H1 (cell line): ENCODE results near the gene SH3GL2. TPM values are rescaled to one million over a fixed set of nuclear protein-coding genes. Genes with fewer than 3 reads are reported as not detected.

Experiments used
- CTCF ChIA-PET: fragments of 300-600 bp; sonication (Branson Sonifier 250); formaldehyde crosslinking; loops from one replicate; lab custom pipeline; 2021; ENCODE audit not compliant: partially characterized antibody; lab: Charles Lee
- POLR2A ChIA-PET: fragments of 300-600 bp; sonication (Branson Sonifier 250); formaldehyde crosslinking; loops from one replicate; lab custom pipeline; 2021; ENCODE audit warnings: inconsistent platforms; ENCODE audit not compliant: partially characterized antibody; lab: Charles Lee
- DNase-seq, 2 experiments: peaks; one replicate each; pipeline versions ENCODE4 v3.0.0 to v3.0.0-alpha.2; 2010 to 2022; ENCODE audit warnings: low spot score in 2 of 2, low read depth in 1 of 2, mixed read lengths in 1 of 2
- FAIRE-seq: peaks from 2 replicates; lab custom pipeline; 2011; peaks lifted over from hg19 to GRCh38; lab: Jason Lieb, UNC
- H2AFZ ChIP-seq: 2 replicates; pipeline ENCODE4 v1.8.1; 2012; ENCODE audit warnings: low read length, inconsistent platforms
- H2AK5ac ChIP-seq: 2 replicates; pipeline ENCODE4 v1.6.1; 2013; ENCODE audit warnings: low read depth, low read length
- H2BK120ac ChIP-seq: replicated peaks from 2 replicates; pipeline ENCODE3; 2013; ENCODE audit warnings: low read depth, low read length, inconsistent platforms
- H2BK12ac ChIP-seq: 2 replicates; pipeline ENCODE4 v1.6.1; 2013; ENCODE audit warnings: low read depth, low read length
- H2BK15ac ChIP-seq: 2 replicates; pipeline ENCODE4 v1.6.1; 2013; ENCODE audit warnings: low read length
- H2BK20ac ChIP-seq: 2 replicates; pipeline ENCODE4 v1.6.1; 2013; ENCODE audit warnings: low read length
- H2BK5ac ChIP-seq: 2 replicates; pipeline ENCODE4 v1.6.1; 2013; ENCODE audit warnings: low read depth, low read length
- H3K14ac ChIP-seq: 2 replicates; pipeline ENCODE4 v1.6.1; 2013; ENCODE audit warnings: inconsistent platforms; ENCODE audit not compliant: insufficient read length
- H3K18ac ChIP-seq: 2 replicates; pipeline ENCODE4 v1.6.1; 2013; ENCODE audit warnings: low read length; ENCODE audit errors: extremely low read depth
- H3K23ac ChIP-seq: 2 replicates; pipeline ENCODE4 v1.6.1; 2013; ENCODE audit warnings: inconsistent platforms; ENCODE audit not compliant: insufficient read length
- H3K23me2 ChIP-seq: 2 replicates; pipeline ENCODE4 v1.6.1; 2013; ENCODE audit warnings: low read depth, low read length
- H3K27ac ChIP-seq: 2 replicates; pipeline ENCODE4 v1.6.1; 2011; ENCODE audit warnings: low read depth, low read length, inconsistent platforms
- H3K27me3 ChIP-seq, 4 experiments: replicated peaks in 1 of 4; 1 replicate in 1 of 4; 2 replicates in 3 of 4; pipeline versions ENCODE4 v1.6.1 to v1.8.1; 2011 to 2013; ENCODE audit warnings: low read length in 3 of 4, mild to moderate bottlenecking in 3 of 4, inconsistent platforms in 2 of 4, mixed read lengths in 2 of 4, moderate library complexity in 1 of 4; ENCODE audit not compliant: control insufficient read depth in 3 of 4, insufficient read depth in 3 of 4; ENCODE audit errors: extremely low read depth in 1 of 4
- H3K36me3 ChIP-seq, 4 experiments: 2 replicates each; pipeline versions ENCODE4 v1.6.1 to v1.8.1; 2011 to 2013; ENCODE audit warnings: mild to moderate bottlenecking in 4 of 4, low read length in 3 of 4, moderate library complexity in 2 of 4, control low read depth in 1 of 4, inconsistent platforms in 1 of 4; ENCODE audit not compliant: insufficient read depth in 4 of 4, control insufficient read depth in 2 of 4
- H3K4ac ChIP-seq: replicated peaks from 2 replicates; pipeline ENCODE3; 2013; ENCODE audit warnings: low read length, low read depth, mixed read lengths, inconsistent platforms; ENCODE audit not compliant: insufficient read length
- H3K4me1 ChIP-seq, 4 experiments: replicated peaks in 1 of 4; 1 replicate in 1 of 4; 2 replicates in 3 of 4; pipeline versions ENCODE4 v1.6.1 to v1.8.1; 2011 to 2013; ENCODE audit warnings: low read length in 3 of 4, inconsistent platforms in 2 of 4, mixed read lengths in 1 of 4; ENCODE audit not compliant: insufficient read depth in 4 of 4, control insufficient read depth in 3 of 4
- H3K4me2 ChIP-seq, 2 experiments: 2 replicates each; pipeline versions ENCODE4 v1.6.1 to v1.8.1; 2011 to 2013; ENCODE audit warnings: low read depth in 2 of 2, low read length in 2 of 2, control low read depth in 1 of 2, inconsistent platforms in 1 of 2, mild to moderate bottlenecking in 1 of 2; ENCODE audit not compliant: insufficient read depth in 1 of 2
- H3K4me3 ChIP-seq, 4 experiments: fragments of 200-600, 300-600 bp in 1 of 4; sonication (generic), shearing (Covaris generic), sonication (Bioruptor Twin) in 1 of 4; 2 replicates each; pipeline versions ENCODE4 v1.5.1 to v1.8.1; 2011 to 2016; ENCODE audit warnings: low read length in 4 of 4, low read depth in 3 of 4, control low read depth in 2 of 4, inconsistent platforms in 2 of 4, mild to moderate bottlenecking in 2 of 4, mixed read lengths in 1 of 4, moderate library complexity in 1 of 4; ENCODE audit not compliant: insufficient read depth in 2 of 4; ENCODE audit errors: extremely low read depth in 1 of 4
- H3K56ac ChIP-seq: replicated peaks from 2 replicates; pipeline ENCODE3; 2013; ENCODE audit warnings: low read depth, mild to moderate bottlenecking, mixed read lengths, low read length, inconsistent platforms; ENCODE audit not compliant: insufficient read length
- H3K79me1 ChIP-seq: 2 replicates; pipeline ENCODE4 v1.6.1; 2013; ENCODE audit warnings: low read depth, low read length, control low read depth
- H3K79me2 ChIP-seq, 2 experiments: 2 replicates each; pipeline versions ENCODE4 v1.6.1 to v1.8.1; 2012 to 2013; ENCODE audit warnings: low read length in 2 of 2, mild to moderate bottlenecking in 2 of 2, inconsistent platforms in 1 of 2; ENCODE audit not compliant: insufficient read depth in 2 of 2, control insufficient read depth in 1 of 2
- H3K9ac ChIP-seq, 4 experiments: replicated peaks in 1 of 4; 1 replicate in 1 of 4; 2 replicates in 3 of 4; pipeline versions ENCODE4 v1.6.1 to v1.8.1; 2011 to 2013; ENCODE audit warnings: low read depth in 3 of 4, low read length in 3 of 4, control low read depth in 2 of 4, mild to moderate bottlenecking in 2 of 4, moderate library complexity in 2 of 4, inconsistent platforms in 1 of 4; ENCODE audit errors: extremely low read depth in 1 of 4
- H3K9me3 ChIP-seq, 2 experiments: 2 replicates each; pipeline versions ENCODE4 v1.6.1 to v1.8.1; 2012 to 2013; ENCODE audit warnings: mild to moderate bottlenecking in 2 of 2, moderate library complexity in 2 of 2, control low read depth in 1 of 2, inconsistent platforms in 1 of 2, low read depth in 1 of 2, low read length in 1 of 2, mixed read lengths in 1 of 2; ENCODE audit not compliant: insufficient read depth in 2 of 2
- H4K20me1 ChIP-seq, 2 experiments: replicated peaks in 1 of 2; 2 replicates each; pipeline versions ENCODE3 to v1.8.1; 2011 to 2013; ENCODE audit warnings: inconsistent platforms in 2 of 2, low read length in 2 of 2, mild to moderate bottlenecking in 1 of 2; ENCODE audit not compliant: insufficient read depth in 2 of 2, control insufficient read depth in 1 of 2
- H4K5ac ChIP-seq: 2 replicates; pipeline ENCODE4 v1.6.1; 2013; ENCODE audit warnings: low read length, low read depth, mixed read lengths, inconsistent platforms; ENCODE audit not compliant: insufficient read length
- H4K8ac ChIP-seq: 2 replicates; pipeline ENCODE4 v1.8.0; 2013; ENCODE audit warnings: mild to moderate bottlenecking, moderate library complexity, low read length, inconsistent platforms; ENCODE audit not compliant: insufficient read depth; ENCODE audit errors: extremely low read depth
- H4K91ac ChIP-seq: replicated peaks from 2 replicates; pipeline ENCODE3; 2013; ENCODE audit warnings: low read length, mixed read lengths, inconsistent platforms; ENCODE audit not compliant: insufficient read length
- CTCF ChIP-seq, 3 experiments: IDR thresholded peaks; 1 replicate in 2 of 3; 2 replicates in 1 of 3; pipeline versions ENCODE4 v1.5.1 to v1.6.1; 2011; ENCODE audit warnings: low read length in 3 of 3, mild to moderate bottlenecking in 3 of 3, inconsistent platforms in 2 of 3, low read depth in 1 of 3, moderate library complexity in 1 of 3; ENCODE audit not compliant: insufficient read depth in 1 of 3; ENCODE audit errors: control extremely low read depth in 1 of 3
- JUN ChIP-seq: IDR thresholded peaks from 2 replicates; pipeline ENCODE4 v1.6.1; 2011; ENCODE audit warnings: low read depth, mild to moderate bottlenecking, improper control_type of control experiment, low read length
- WGBS, 2 experiments: shearing (Covaris generic) in 1 of 2; methylation state at CpG; one replicate each; pipeline versions ENCODE4 v1.1.6 to v1.1.7; 2013 to 2015; ENCODE audit warnings: low lambda C conversion rate in 2 of 2, mixed read lengths in 2 of 2, inconsistent platforms in 1 of 2, low coverage in 1 of 2, missing lambda C conversion rate in 1 of 2; ENCODE audit not compliant: insufficient replicate concordance in 2 of 2, insufficient coverage in 1 of 2, insufficient read length in 1 of 2; ENCODE audit errors: extremely low coverage in 1 of 2, missing lambda C conversion rate in 1 of 2; 5-methylcytosine and 5-hydroxymethylcytosine counted together
- polyA plus RNA-seq, 7 experiments: library from polyadenylated mRNA; depleted of rRNA in 3 of 7; stranded (reverse) in 5 of 7; unstranded in 2 of 7; fragments of >200 nt in 5 of 7; fragments of 200-250 nt in 2 of 7; gene quantifications; 1 replicate in 5 of 7; 2 replicates in 1 of 7; 4 replicates in 1 of 7; pipeline versions ENCODE4 v1.2.1 to v1.2.3, GENCODE V29; 2011 to 2013; ENCODE audit warnings: missing spikeins in 2 of 7, mixed read lengths in 2 of 7
- total RNA-seq: library from RNA; stranded (reverse); fragmentation: NEBNext Ultra II Directional; extraction: Animal tissue kit (Norgen Biotek cat#: 25700); gene quantifications from 2 replicates; pipeline ENCODE4 v1.2.1, GENCODE V29; 2021

The SH3GL2 gene
- total and polyA plus RNA-seq, 2 of the 8 experiments (the other 6 are each of a cell fraction or from before 2014, with no cell fraction given) = 4.7 to 5.3 TPM

- Histone ChIP-seq H3K4me2 (no peak overlapping the region), H2AK5ac (no peak overlapping the region), H4K5ac (no peak overlapping the region), H3K18ac (no peak overlapping the region), H3K79me1 (no peaks in the 10 kb centered on the region), H4K8ac (no peak overlapping the region), H3K4me3 (no peak overlapping the region), H2BK15ac (no peak overlapping the region), H3K4ac (no peak overlapping the region), H3K36me3 (no peaks in the 10 kb centered on the region), H2BK5ac (no peak overlapping the region), H3K79me2 (no peaks in the 10 kb centered on the region), H3K4me1 (peaks cover 0 to 2% (median 0%) of the 10 kb centered on the region in 4 experiments; a peak in 2 of 7 replicates), H3K27me3 (no peaks in the 10 kb centered on the region), H3K23ac (no peak overlapping the region), H3K23me2 (no peaks in the 10 kb centered on the region), H3K9ac (no peak overlapping the region), H3K9me3 (no peaks in the 10 kb centered on the region), H4K20me1 (no peaks in the 10 kb centered on the region), H2BK120ac (no peak overlapping the region), H3K56ac (no peak overlapping the region), H2AFZ (no peak overlapping the region), H2BK20ac (no peak overlapping the region), H3K27ac (no peak overlapping the region), H2BK12ac (no peak overlapping the region), H3K14ac (no peak overlapping the region), H4K91ac (no peak overlapping the region)
- POLR2A ChIA-PET = no interaction called here
- FAIRE-seq (no peak), DNase-seq (no peak)
- TF ChIP-seq CTCF (IDR thresholded peaks at IDR 0.05; ENCODE audit: control extremely low read depth in 1 of 3, insufficient read depth in 1 of 3, low read depth in 1 of 3, low read length in 3 of 3) = peak in 1 of 3 experiments; percentile 14; a peak in 1 of 4 replicates
- TF ChIP-seq JUN = no peak
- WGBS, 2 experiments = 87% methylated on average over 1 of the region's 1 CpG; no CpG with 5 or more reads in 1 of the 2 experiments
- CTCF ChIA-PET = interaction anchor here (0.6 to 1.6 kb wide), 6 partner anchors 16 to 602 kb away, joined by 3 to 7 read pairs (median 3); no protein-coding TSS in a partner anchor
These were observed 9.5 kb downstream of the SH3GL2 start for GRCh38 chr9:17588395-17588794.
